K562 (cell line): Measurements from ENCODE around the gene SPHK1. TPM values are rescaled to one million over a fixed set of nuclear protein-coding genes. Genes with fewer than 3 reads are reported as not detected.

Source experiments
- ATAC-seq: fragments of 200-7000 bp; cut with Tn5 transposase; 3 replicates; pipeline ENCODE4 v1.9.1; 2020; ENCODE audit warnings: moderate library complexity
- BruUV-seq: library from RNA; stranded (reverse); fragments of 400-500 nt; replicated peaks from 2 replicates; lab custom pipeline; 2021; lab: Mats Ljungman, UMichigan
- CTCF ChIA-PET: fragments of 300-600 bp; formaldehyde crosslinking; extraction: SDS; loops from one replicate; lab custom pipeline; 2021; ENCODE audit warnings: low intra/inter-chr PET ratio; lab: Yijun Ruan, JAX
- POLR2A ChIA-PET: fragments of 300-600, 350-650 bp; sonication (Branson Sonifier 250); formaldehyde crosslinking; extraction: SDS; loops from one replicate; lab custom pipeline; 2021; ENCODE audit warnings: antibody characterized with exemption, inconsistent platforms; lab: Yijun Ruan, JAX
- DNase-seq, 4 experiments: peaks; one replicate each; pipeline versions ENCODE4 v3.0.0 to v3.0.0-alpha.2; 2011 to 2018; ENCODE audit warnings: low spot score in 3 of 4, mixed read lengths in 3 of 4; ENCODE audit errors: extremely low read depth in 1 of 4
- FAIRE-seq: peaks from 2 replicates; lab custom pipeline; 2011; peaks lifted over from hg19 to GRCh38; lab: Jason Lieb, UNC
- H2AFZ ChIP-seq: 2 replicates; pipeline ENCODE4 v1.6.0; 2011; ENCODE audit warnings: low read depth, low read length, control low read depth, inconsistent platforms
- H3K27ac ChIP-seq: fragments of 200-600 bp; 3 replicates; pipeline ENCODE4 v1.8.0; 2011; ENCODE audit warnings: low read depth, mild to moderate bottlenecking, control low read depth, inconsistent platforms, low read length, moderate library complexity, mixed read lengths; ENCODE audit errors: extremely low read depth
- H3K27me3 ChIP-seq, 2 experiments: fragments of 300-600 bp in 1 of 2; 2 replicates in 1 of 2; 3 replicates in 1 of 2; pipeline versions ENCODE4 v1.6.0 to v1.8.0; 2011; ENCODE audit warnings: inconsistent platforms in 2 of 2, low read length in 2 of 2, mild to moderate bottlenecking in 1 of 2, mixed read lengths in 1 of 2, moderate library complexity in 1 of 2; ENCODE audit not compliant: control insufficient read depth in 2 of 2, insufficient read depth in 2 of 2
- H3K36me3 ChIP-seq: fragments of 300-600 bp; 3 replicates; pipeline ENCODE4 v1.8.0; 2011; ENCODE audit warnings: mild to moderate bottlenecking, low read length, inconsistent platforms; ENCODE audit not compliant: control insufficient read depth, insufficient read depth
- H3K4me1 ChIP-seq, 2 experiments: fragments of 200-600 bp in 1 of 2; replicated peaks in 1 of 2; 2 replicates in 1 of 2; 3 replicates in 1 of 2; pipeline versions ENCODE4 v1.5.1 to v1.8.0; 2011; ENCODE audit warnings: inconsistent platforms in 2 of 2, low read length in 2 of 2, mild to moderate bottlenecking in 1 of 2, mixed read lengths in 1 of 2, moderate library complexity in 1 of 2; ENCODE audit not compliant: control insufficient read depth in 2 of 2, insufficient read depth in 2 of 2
- H3K4me2 ChIP-seq: 2 replicates; pipeline ENCODE4 v1.6.1; 2011; ENCODE audit warnings: low read length, control low read depth, inconsistent platforms, mixed read lengths; ENCODE audit not compliant: insufficient read depth
- H3K4me3 ChIP-seq: fragments of 200-600 bp; sonication (generic), shearing (Covaris generic); 2 replicates; pipeline ENCODE4 v1.5.1; 2016; ENCODE audit warnings: control low read depth, inconsistent platforms
- H3K79me2 ChIP-seq: fragments of 200-600 bp; 3 replicates; pipeline ENCODE4 v1.8.0; 2011; ENCODE audit warnings: low read length, inconsistent platforms; ENCODE audit not compliant: control insufficient read depth, insufficient read depth
- H3K9ac ChIP-seq, 2 experiments: 2 replicates each; pipeline versions ENCODE4 v1.6.0 to v1.6.1; 2011; ENCODE audit warnings: low read depth in 2 of 2, low read length in 2 of 2, control low read depth in 1 of 2, inconsistent platforms in 1 of 2, mild to moderate bottlenecking in 1 of 2, mixed read lengths in 1 of 2; ENCODE audit not compliant: insufficient read depth in 1 of 2
- H3K9me1 ChIP-seq: one replicate; pipeline ENCODE4 v1.6.0; 2011; ENCODE audit warnings: inconsistent platforms, mild to moderate bottlenecking, low read length, moderate library complexity; ENCODE audit not compliant: control insufficient read depth, insufficient read depth
- H3K9me3 ChIP-seq: replicated peaks from 2 replicates; pipeline ENCODE4 v1.5.1; 2011; ENCODE audit warnings: low read depth, low read length, inconsistent platforms; ENCODE audit not compliant: control insufficient read depth, insufficient read depth
- H4K20me1 ChIP-seq: replicated peaks from 2 replicates; pipeline ENCODE4 v1.6.1; 2011; ENCODE audit warnings: low read length, inconsistent platforms, mixed read lengths; ENCODE audit not compliant: control insufficient read depth, insufficient read depth
- CEBPB ChIP-seq: fragments of 450-650 bp; IDR thresholded peaks from 2 replicates; pipeline ENCODE4 v1.6.1; 2016; ENCODE audit warnings: missing genetic modification characterization, missing compliant biosample characterization
- ELF1 ChIP-seq: fragments of 200-800 bp; sonication (Bioruptor generic); IDR thresholded peaks from 2 replicates; pipeline ENCODE4 v1.6.1; 2016; ENCODE audit warnings: missing genetic modification characterization, missing compliant biosample characterization
- HOMEZ ChIP-seq: fragments of 250-450 bp; sonication (Bioruptor Pico); IDR thresholded peaks from 2 replicates; pipeline ENCODE4 v1.4.0; 2020; ENCODE audit warnings: mild to moderate bottlenecking, moderate library complexity
- KHSRP ChIP-seq: fragments of 450-650 bp; IDR thresholded peaks from 2 replicates; pipeline ENCODE4 v1.6.1; 2017
- MAZ ChIP-seq, 2 experiments: fragments of 450-650 bp in 1 of 2; sonication (generic) in 1 of 2; formaldehyde crosslinking; IDR thresholded peaks in 1 of 2; conservative IDR thresholded peaks in 1 of 2; 2 replicates each; pipeline versions ENCODE4 v1.4.0 to v1.5.0; 2020; ENCODE audit warnings: mild to moderate bottlenecking in 1 of 2, missing genetic modification reagents in 1 of 2
- MEF2D ChIP-seq: conservative IDR thresholded peaks from 2 replicates; pipeline ENCODE4 v1.6.1; 2016; ENCODE audit warnings: low read depth, missing genetic modification characterization, missing compliant biosample characterization
- MIER1 ChIP-seq: fragments of 450-650 bp; IDR thresholded peaks from 2 replicates; pipeline ENCODE4 v1.6.1; 2016; ENCODE audit warnings: antibody characterized with exemption, mild to moderate bottlenecking, low read depth
- RNF2 ChIP-seq: sonication (generic); IDR thresholded peaks from 2 replicates; pipeline ENCODE4 v1.6.1; 2016
- TSC22D4 ChIP-seq: fragments of 450-650 bp; IDR thresholded peaks from 2 replicates; pipeline ENCODE4 v1.6.1; 2016; ENCODE audit warnings: missing genetic modification characterization, missing biosample characterization, control low read depth
- XRCC3 ChIP-seq: fragments of 450-650 bp; IDR thresholded peaks from 2 replicates; pipeline ENCODE4 v1.6.1; 2017; ENCODE audit warnings: mild to moderate bottlenecking, moderate library complexity
- XRCC5 ChIP-seq: fragments of 200-400 bp; formaldehyde crosslinking; IDR thresholded peaks from 2 replicates; pipeline ENCODE4 v1.6.1; 2017; ENCODE audit warnings: low read depth, mild to moderate bottlenecking, low read length
- ZNF12 ChIP-seq: sonication (generic); formaldehyde crosslinking; IDR thresholded peaks from 2 replicates; pipeline ENCODE4 v1.4.0; 2020; ENCODE audit warnings: mild to moderate bottlenecking, missing genetic modification reagents
- ZNF143 ChIP-seq: sonication (generic); formaldehyde crosslinking; IDR thresholded peaks from 2 replicates; pipeline ENCODE4 v1.9.0; 2022; ENCODE audit warnings: mild to moderate bottlenecking, missing genetic modification reagents
- ZNF592 ChIP-seq: fragments of 450-650 bp; IDR thresholded peaks from 2 replicates; pipeline ENCODE4 v1.6.1; 2017; ENCODE audit warnings: antibody characterized with exemption, mild to moderate bottlenecking
- WGBS: fragments of 100-300 bp; shearing (Covaris generic); methylation state at CpG from one replicate; pipeline ENCODE4 v1.1.6; 2016; ENCODE audit warnings: low coverage, mixed read lengths; ENCODE audit not compliant: insufficient coverage; ENCODE audit errors: missing lambda C conversion rate; 5-methylcytosine and 5-hydroxymethylcytosine counted together
- in situ Hi-C: fragments of 300-500 bp; cut with MboI; formaldehyde crosslinking; loops from 4 replicates; pipeline ENCODE4 v1.15.0; 2018; ENCODE audit warnings: inconsistent platforms, mixed read lengths
- intact Hi-C: fragments of 100-400 bp; cut with micrococcal nuclease; formaldehyde crosslinking; loops from 2 replicates; pipeline ENCODE4 v1.14.2; 2022
- polyA plus RNA-seq, 8 experiments: library from polyadenylated mRNA; depleted of rRNA in 4 of 8; stranded (reverse) in 5 of 8; unstranded in 3 of 8; fragments of >200 nt; fragmentation: Nextera tagmentation in 2 of 8; fragmentation: Illumina TruSeq in 1 of 8; extraction: Ambion mirVana in 2 of 8; extraction: Trizol in 1 of 8; gene quantifications; 2 replicates each; pipeline versions ENCODE4 v1.2.1 to v1.2.3, GENCODE V29; 2011 to 2014; ENCODE audit warnings: inconsistent platforms in 1 of 8, missing spikeins in 1 of 8
- total RNA-seq, 7 experiments: library from RNA; depleted of rRNA in 6 of 7; stranded (reverse); fragments of >200 nt in 6 of 7; fragmentation: Illumina TruSeq in 2 of 7; extraction: Trizol in 2 of 7; gene quantifications; 2 replicates each; pipeline versions ENCODE4 v1.2.1 to v1.2.3, GENCODE V29; 2011 to 2021; ENCODE audit warnings: low replicate concordance in 1 of 7
- TF ChIP-seq, protein P1 (sequence below): fragments of 250-450 bp; sonication (Bioruptor Pico); IDR thresholded peaks from 2 replicates; pipeline ENCODE4 v1.8.0; 2022; ENCODE audit warnings: moderate library complexity, mild to moderate bottlenecking, inconsistent platforms

SPHK1 gene
- total and polyA plus RNA-seq, 9 of the 15 experiments (the other 6 are each of a cell fraction or from before 2014, with no cell fraction given) = 0.21 to 60.3 (median 14.5) TPM

DNA sequence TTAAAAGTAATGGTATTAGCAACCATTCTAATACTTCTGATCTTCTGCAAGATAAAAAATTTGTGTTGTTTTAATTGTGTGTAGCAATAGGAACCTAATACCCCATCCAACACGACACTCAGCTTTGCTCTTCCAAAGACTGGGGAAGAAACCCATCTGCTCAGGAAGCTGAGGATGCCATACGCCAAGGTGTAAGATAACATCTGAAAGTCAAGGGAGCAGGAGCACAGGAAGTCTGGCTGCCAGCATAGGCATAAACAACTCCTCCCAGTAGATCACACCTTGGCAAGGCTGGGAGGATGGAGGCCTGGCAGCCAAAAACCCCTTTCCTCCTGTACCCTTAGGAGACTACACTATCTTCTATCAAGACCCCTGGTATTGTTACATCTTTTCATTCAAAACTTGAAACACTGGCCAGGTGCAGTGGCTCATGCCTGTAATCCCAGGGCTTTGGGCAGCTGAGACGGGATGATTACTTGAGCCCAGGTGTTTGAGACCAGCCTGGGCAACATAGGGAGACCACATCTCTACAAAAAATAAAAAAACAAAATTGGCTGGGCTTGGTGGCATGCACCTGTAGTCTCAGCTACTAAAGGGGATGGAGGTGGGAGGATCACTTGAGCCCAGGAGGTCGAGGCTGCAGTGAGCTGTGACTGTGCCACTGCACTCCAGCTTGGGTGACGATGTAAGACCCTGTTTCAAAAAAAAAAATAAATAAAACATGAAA, 5.7 kb upstream of the SPHK1 start:
- CTCF ChIA-PET = no interaction called here
- DNase-seq = no peak
- POLR2A ChIA-PET = interaction anchor here (0.7 to 1.0 kb wide), 2 partner anchors 13 to 24 kb away, joined by 3 read pairs; no protein-coding TSS in a partner anchor
- in situ Hi-C loops = no loop called here
- Histone ChIP-seq H3K9me3 (no peaks in the 10 kb centered on the region), H3K4me3 (no peak overlapping the region), H3K79me2 (peaks cover 8% of the 10 kb centered on the region; the same call in 2 of the 3 replicates), H3K4me2 (no peak overlapping the region), H3K9me1 (no peaks in the 10 kb centered on the region), H3K27ac (no peak overlapping the region), H3K27me3 (no peaks in the 10 kb centered on the region), H2AFZ (no peak overlapping the region), H4K20me1 (no peaks in the 10 kb centered on the region), H3K9ac (no peak overlapping the region), H3K4me1 (peaks cover 8 to 34% of the 10 kb centered on the region in 2 experiments; a peak in 4 of 5 replicates), H3K36me3 (no peaks in the 10 kb centered on the region)
- intact Hi-C loops = no loop called here
- no peak for FAIRE-seq
- no TSS peak for BruUV-seq
- 80% methylated on average over 5 of the region's 5 CpGs for WGBS
- ATAC-seq = no peak
- TF ChIP-seq ZNF592 (no peak), KHSRP (no peak), HOMEZ (CRISPR knock-in tag) (no peak), TSC22D4 (no peak), ZNF12 (CRISPR knock-in tag) (no peak), MAZ (CRISPR knock-in tag; conservative IDR thresholded peaks at IDR 0.05 in 1 of 2, IDR thresholded peaks at IDR 0.05 in 1 of 2) (no peak), MEF2D (no peak), RNF2 (no peak), MIER1 (no peak), ELF1 (tag) (no peak), XRCC3 (no peak), ZNF143 (CRISPR knock-in tag) (no peak), XRCC5 (no peak), CEBPB (tag) (no peak)
- TF ChIP-seq, protein P1, sequence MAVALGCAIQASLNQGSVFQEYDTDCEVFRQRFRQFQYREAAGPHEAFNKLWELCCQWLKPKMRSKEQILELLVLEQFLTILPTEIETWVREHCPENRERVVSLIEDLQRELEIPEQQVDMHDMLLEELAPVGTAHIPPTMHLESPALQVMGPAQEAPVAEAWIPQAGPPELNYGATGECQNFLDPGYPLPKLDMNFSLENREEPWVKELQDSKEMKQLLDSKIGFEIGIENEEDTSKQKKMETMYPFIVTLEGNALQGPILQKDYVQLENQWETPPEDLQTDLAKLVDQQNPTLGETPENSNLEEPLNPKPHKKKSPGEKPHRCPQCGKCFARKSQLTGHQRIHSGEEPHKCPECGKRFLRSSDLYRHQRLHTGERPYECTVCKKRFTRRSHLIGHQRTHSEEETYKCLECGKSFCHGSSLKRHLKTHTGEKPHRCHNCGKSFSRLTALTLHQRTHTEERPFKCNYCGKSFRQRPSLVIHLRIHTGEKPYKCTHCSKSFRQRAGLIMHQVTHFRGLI (CRISPR knock-in tag) = no peak
